WTC11 (cell line): ENCODE results near the gene DGKA.

Experiments
- CTCF ChIP-seq: fragments of 200-600 bp; IDR thresholded peaks from 2 replicates; pipeline ENCODE4 v1.8.0; 2022; ENCODE audit warnings: antibody characterized with exemption
- ELF4 ChIP-seq: sonication (generic); formaldehyde crosslinking; IDR thresholded peaks from 2 replicates; pipeline ENCODE4 v1.8.1; 2022; ENCODE audit warnings: low read depth, mild to moderate bottlenecking, moderate library complexity, missing genetic modification reagents
- ETV6 ChIP-seq: sonication (generic); formaldehyde crosslinking; IDR thresholded peaks from 2 replicates; pipeline ENCODE4 v1.8.1; 2022; ENCODE audit warnings: mild to moderate bottlenecking, missing genetic modification reagents
- HMGXB4 ChIP-seq: sonication (generic); formaldehyde crosslinking; IDR thresholded peaks from 2 replicates; pipeline ENCODE4 v1.8.1; 2023; ENCODE audit warnings: mild to moderate bottlenecking, moderate library complexity, missing genetic modification reagents
- IRF2 ChIP-seq: sonication (generic); formaldehyde crosslinking; IDR thresholded peaks from 2 replicates; pipeline ENCODE4 v1.8.0; 2022; ENCODE audit warnings: low read depth, missing genetic modification reagents, borderline replicate concordance
- NFYB ChIP-seq: sonication (generic); formaldehyde crosslinking; conservative IDR thresholded peaks from 2 replicates; pipeline ENCODE4 v1.8.0; 2022; ENCODE audit warnings: low read depth, missing genetic modification reagents
- SP1 ChIP-seq: sonication (generic); formaldehyde crosslinking; conservative IDR thresholded peaks from 2 replicates; pipeline ENCODE4 v1.8.1; 2022; ENCODE audit warnings: missing genetic modification reagents
- TCF7 ChIP-seq: sonication (generic); formaldehyde crosslinking; IDR thresholded peaks from 2 replicates; pipeline ENCODE4 v1.8.0; 2022; ENCODE audit warnings: mild to moderate bottlenecking, low read depth, missing genetic modification reagents, moderate library complexity

GRCh38 chr12:55985341-55985740, 54.4 kb downstream of the DGKA start:
- no peak for TF ChIP-seq CTCF
- TF ChIP-seq IRF2 (CRISPR knock-in tag): no peak
- TF ChIP-seq HMGXB4: no peak
- no peak for TF ChIP-seq TCF7 (CRISPR knock-in tag)
- TF ChIP-seq SP1 (CRISPR knock-in tag): no peak
- TF ChIP-seq ELF4 (CRISPR knock-in tag): no peak
- TF ChIP-seq NFYB: no peak
- no peak for TF ChIP-seq ETV6 (CRISPR knock-in tag)
